ENCODE measurements around the gene EEF1AKMT1. TPM values are rescaled to one million over a fixed set of nuclear protein-coding genes. Genes with fewer than 3 reads are reported as not detected.

EEF1AKMT1 gene
- total RNA-seq, 1 donor from 2014 or later, result 16.0 TPM

DNA sequence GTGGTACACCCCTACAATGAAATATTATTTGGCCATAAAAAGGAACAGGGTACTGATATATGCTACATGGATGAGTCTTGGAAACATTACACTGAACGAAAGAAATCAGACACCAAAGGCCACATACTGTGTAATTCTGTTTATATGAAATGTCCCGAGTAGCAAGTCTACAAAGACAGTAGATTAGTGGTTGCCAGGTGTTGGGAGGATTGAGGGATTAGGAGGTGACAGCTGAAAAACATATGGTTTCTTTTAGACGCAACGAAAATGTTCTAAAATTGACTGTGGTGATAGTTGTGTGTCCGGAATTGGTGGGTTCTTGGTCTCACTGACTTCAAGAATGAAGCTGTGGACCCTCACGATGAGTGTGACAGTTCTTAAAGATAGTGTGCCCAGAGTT is 35.1 kb downstream of the EEF1AKMT1 start:
- no peak for DNase-seq (ENCODE audit: low read depth)
- TF ChIP-seq, protein P1, sequence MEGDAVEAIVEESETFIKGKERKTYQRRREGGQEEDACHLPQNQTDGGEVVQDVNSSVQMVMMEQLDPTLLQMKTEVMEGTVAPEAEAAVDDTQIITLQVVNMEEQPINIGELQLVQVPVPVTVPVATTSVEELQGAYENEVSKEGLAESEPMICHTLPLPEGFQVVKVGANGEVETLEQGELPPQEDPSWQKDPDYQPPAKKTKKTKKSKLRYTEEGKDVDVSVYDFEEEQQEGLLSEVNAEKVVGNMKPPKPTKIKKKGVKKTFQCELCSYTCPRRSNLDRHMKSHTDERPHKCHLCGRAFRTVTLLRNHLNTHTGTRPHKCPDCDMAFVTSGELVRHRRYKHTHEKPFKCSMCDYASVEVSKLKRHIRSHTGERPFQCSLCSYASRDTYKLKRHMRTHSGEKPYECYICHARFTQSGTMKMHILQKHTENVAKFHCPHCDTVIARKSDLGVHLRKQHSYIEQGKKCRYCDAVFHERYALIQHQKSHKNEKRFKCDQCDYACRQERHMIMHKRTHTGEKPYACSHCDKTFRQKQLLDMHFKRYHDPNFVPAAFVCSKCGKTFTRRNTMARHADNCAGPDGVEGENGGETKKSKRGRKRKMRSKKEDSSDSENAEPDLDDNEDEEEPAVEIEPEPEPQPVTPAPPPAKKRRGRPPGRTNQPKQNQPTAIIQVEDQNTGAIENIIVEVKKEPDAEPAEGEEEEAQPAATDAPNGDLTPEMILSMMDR (conservative IDR thresholded peaks at IDR 0.05; ENCODE audit: low read depth, low read length), result no peak
- no peak overlapping the region for H3K4me3 ChIP-seq (ENCODE audit: low read depth, low read length)

- TF ChIP-seq, protein P1 (conservative IDR thresholded peaks at IDR 0.05; ENCODE audit: low read depth, low read length), result no peak
- H3K4me3 ChIP-seq (ENCODE audit: low read depth, low read length), result no peak overlapping the region
- DNase-seq (ENCODE audit: low read depth), result no peak
These were observed 43.9 kb downstream of the EEF1AKMT1 start for GRCh38 chr13:20729633-20730585.

- DNase-seq (ENCODE audit: low read depth), result no peak
- TF ChIP-seq, protein P1 (conservative IDR thresholded peaks at IDR 0.05; ENCODE audit: low read depth, low read length), result no peak
- no peak overlapping the region for H3K4me3 ChIP-seq (ENCODE audit: low read depth, low read length)
These were observed 45.0 kb downstream of the EEF1AKMT1 start for GRCh38 chr13:20728579-20729311.

- TF ChIP-seq, protein P1 (conservative IDR thresholded peaks at IDR 0.05; ENCODE audit: low read depth, low read length), result no peak
- H3K4me3 ChIP-seq (ENCODE audit: low read depth, low read length), result no peak overlapping the region
- no peak for DNase-seq (ENCODE audit: low read depth)
These were observed 45.9 kb downstream of the EEF1AKMT1 start for GRCh38 chr13:20727856-20728255.

DNA sequence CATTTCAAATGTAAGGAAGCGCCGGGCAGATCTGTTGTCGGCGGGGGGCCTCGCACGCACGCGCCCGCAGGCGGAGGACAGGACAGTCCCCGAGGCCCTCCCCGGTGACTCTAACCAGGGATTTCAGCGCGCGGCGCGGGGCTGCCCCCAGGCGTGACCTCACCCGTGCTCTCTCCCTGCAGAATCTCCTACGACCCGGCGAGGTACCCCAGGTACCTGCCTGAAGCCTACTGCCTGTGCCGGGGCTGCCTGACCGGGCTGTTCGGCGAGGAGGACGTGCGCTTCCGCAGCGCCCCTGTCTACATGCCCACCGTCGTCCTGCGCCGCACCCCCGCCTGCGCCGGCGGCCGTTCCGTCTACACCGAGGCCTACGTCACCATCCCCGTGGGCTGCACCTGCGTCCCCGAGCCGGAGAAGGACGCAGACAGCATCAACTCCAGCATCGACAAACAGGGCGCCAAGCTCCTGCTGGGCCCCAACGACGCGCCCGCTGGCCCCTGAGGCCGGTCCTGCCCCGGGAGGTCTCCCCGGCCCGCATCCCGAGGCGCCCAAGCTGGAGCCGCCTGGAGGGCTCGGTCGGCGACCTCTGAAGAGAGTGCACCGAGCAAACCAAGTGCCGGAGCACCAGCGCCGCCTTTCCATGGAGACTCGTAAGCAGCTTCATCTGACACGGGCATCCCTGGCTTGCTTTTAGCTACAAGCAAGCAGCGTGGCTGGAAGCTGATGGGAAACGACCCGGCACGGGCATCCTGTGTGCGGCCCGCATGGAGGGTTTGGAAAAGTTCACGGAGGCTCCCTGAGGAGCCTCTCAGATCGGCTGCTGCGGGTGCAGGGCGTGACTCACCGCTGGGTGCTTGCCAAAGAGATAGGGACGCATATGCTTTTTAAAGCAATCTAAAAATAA is 52.1 kb downstream of the EEF1AKMT1 start:
- TF ChIP-seq, protein P1 (conservative IDR thresholded peaks at IDR 0.05; ENCODE audit: low read depth, low read length), result no peak
- DNase-seq (ENCODE audit: low read depth), result no peak
- peak overlapping the region; percentile 49 for H3K4me3 ChIP-seq (ENCODE audit: low read depth, low read length)

DNA sequence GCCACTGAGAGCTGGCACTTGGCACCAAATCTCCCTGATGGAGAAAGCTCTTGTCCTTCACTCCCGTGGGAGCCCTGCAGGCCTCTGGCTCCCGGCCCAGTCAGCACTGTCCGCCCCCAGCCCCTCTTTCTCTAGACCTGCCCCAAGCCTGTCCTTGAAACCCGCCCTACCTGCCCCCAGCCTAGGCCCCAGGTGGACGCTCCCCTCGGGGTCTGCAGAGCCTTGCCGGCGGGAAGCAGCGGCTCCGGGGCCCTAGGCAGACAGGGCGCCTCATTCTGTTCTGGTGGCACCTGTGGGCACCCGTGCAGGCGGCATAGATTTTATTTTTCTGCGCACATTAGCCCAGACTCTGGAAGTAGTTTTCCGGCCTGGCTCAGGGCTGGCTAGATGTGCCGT is 52.7 kb downstream of the EEF1AKMT1 start:
- no peak for DNase-seq (ENCODE audit: low read depth)
- H3K4me3 ChIP-seq (ENCODE audit: low read depth, low read length), result no peak overlapping the region
- TF ChIP-seq, protein P1 (conservative IDR thresholded peaks at IDR 0.05; ENCODE audit: low read depth, low read length), result no peak

All from epithelial cell of proximal tubule (primary cell).